ENCODE measurements around the gene PLEKHB2. TPM values are rescaled to one million over a fixed set of nuclear protein-coding genes. Genes with fewer than 3 reads are reported as not detected.
A peak's percentile ranks its signal among the peaks of the same experiment; 100 is the strongest.
"Not testable (repeated sequence)": the region's sequence is repeated elsewhere in the genome, so short reads cannot be mapped to it uniquely, and the experiment has no call there.

The PLEKHB2 gene
- total and polyA plus RNA-seq, 3 experiments from 2014 or later: 47.7 to 84.5 (median 48.2) TPM

- Histone ChIP-seq H3K27ac (ENCODE audit: low read depth, low read length) (no peak overlapping the region), H3K27me3 (ENCODE audit: insufficient read depth, low read length, poor library complexity, severe bottlenecking) (no peaks in the 10 kb centered on the region), H3K36me3 (ENCODE audit: insufficient read depth, low read length) (peaks cover 3% of the 10 kb centered on the region), H3K4me1 (ENCODE audit: insufficient read depth, low read length) (no peaks in the 10 kb centered on the region), H3K9me3 (ENCODE audit: low read length) (no peaks in the 10 kb centered on the region), H3K4me3 (ENCODE audit: low read length) (no peak overlapping the region)
- Mint-ChIP-seq H3K27me3 (no peaks in the 10 kb centered on the region), H3K36me3 (peaks cover 0 to 69% (median 18%) of the 10 kb centered on the region in 3 donors), H3K4me3 (peak overlapping the region in 1 of 7 donors; percentile 72), H3K4me1 (peaks cover 39 to 73% (median 58%) of the 10 kb centered on the region in 3 donors), H3K9me3 (no peaks in the 10 kb centered on the region), H3K27ac (peak overlapping the region in 4 of 8 donors; percentile 9 to 77 (median 12))
- CTCF ChIA-PET: interaction anchor here (1.6 to 2.0 kb wide), 2 partner anchors 20 to 24 kb away, joined by 4 to 9 read pairs; no protein-coding TSS in a partner anchor
- POLR2A ChIA-PET: no interaction called here
- DNase-seq: no peak
These were observed 40.3 kb upstream of the PLEKHB2 start for GRCh38 chr2:131064589-131065512.

DNA sequence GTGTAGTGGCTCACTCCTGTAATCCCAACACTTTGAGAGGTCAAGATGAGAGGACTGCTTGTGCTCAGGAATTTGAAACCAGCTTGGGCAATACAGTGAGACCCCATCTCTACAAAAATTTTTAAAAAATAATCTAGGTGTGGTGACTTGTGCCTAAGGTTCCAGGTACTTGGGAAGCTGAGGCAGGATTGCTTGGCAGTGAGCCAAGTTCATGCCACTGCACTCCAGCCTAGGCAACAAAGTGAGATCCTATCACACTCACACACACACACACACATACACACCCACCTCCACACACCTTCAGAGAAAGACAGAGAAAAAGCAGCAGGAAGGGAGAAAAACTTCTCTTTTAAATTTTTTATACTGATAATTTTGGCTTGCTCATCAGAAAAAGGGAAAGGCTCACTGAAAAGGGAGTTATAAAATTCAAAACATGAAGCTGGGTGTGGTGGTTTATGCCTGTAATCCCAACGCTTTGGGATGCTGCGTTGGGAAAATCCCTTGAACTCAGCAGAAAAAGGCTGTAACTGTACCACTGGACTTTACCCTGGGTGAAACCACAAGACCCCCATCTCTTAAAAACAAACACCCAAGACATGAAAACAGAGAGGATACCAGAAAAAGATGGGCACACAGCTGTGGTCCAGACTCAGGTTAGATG is 37.5 kb upstream of the PLEKHB2 start:
- peaks cover 10% of the 10 kb centered on the region for H3K36me3 ChIP-seq (ENCODE audit: insufficient read depth, low read length)
- POLR2A ChIA-PET: no interaction called here
- CTCF ChIA-PET: no interaction called here
- Mint-ChIP-seq H3K9me3 (no peaks in the 10 kb centered on the region), H3K27ac (peak overlapping the region in 5 of 8 donors; percentile 2 to 85 (median 3)), H3K4me3 (no peak overlapping the region), H3K4me1 (peaks cover 40 to 74% (median 59%) of the 10 kb centered on the region in 3 donors), H3K27me3 (no peaks in the 10 kb centered on the region), H3K36me3 (peaks cover 0 to 73% (median 18%) of the 10 kb centered on the region in 3 donors)
- no peak overlapping the region for H3K27ac ChIP-seq (ENCODE audit: low read depth, low read length)
- no peaks in the 10 kb centered on the region for H3K4me1 ChIP-seq (ENCODE audit: insufficient read depth, low read length)
- DNase-seq: no peak
- H3K4me3 ChIP-seq (ENCODE audit: low read length): no peak overlapping the region
- no peaks in the 10 kb centered on the region for H3K27me3 ChIP-seq (ENCODE audit: insufficient read depth, low read length, poor library complexity, severe bottlenecking)
- no peaks in the 10 kb centered on the region for H3K9me3 ChIP-seq (ENCODE audit: low read length)

DNA sequence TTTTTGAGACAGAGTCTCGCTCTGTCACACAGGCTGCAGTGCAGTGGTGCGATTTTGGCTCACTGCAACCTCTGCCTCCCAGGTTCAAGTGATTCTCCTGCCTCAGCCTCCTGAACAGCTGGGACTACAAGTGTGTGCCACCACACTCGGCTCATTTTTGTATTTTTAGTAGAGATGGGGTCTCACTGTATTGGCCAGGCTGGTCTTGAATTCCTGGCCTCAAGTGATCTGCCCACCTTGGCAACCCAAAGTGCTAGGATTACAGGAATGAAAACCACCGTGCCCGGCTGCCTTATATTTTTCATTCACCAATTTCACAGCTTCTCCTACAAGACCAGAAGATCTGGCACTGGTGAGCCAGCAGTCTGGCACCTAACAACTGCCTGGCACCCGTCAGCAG is 37.0 kb upstream of the PLEKHB2 start:
- POLR2A ChIA-PET; H3K9me3 Mint-ChIP-seq; H3K4me1 ChIP-seq (ENCODE audit: insufficient read depth, low read length); CTCF ChIA-PET; H3K4me3 ChIP-seq (ENCODE audit: low read length); H3K9me3 ChIP-seq (ENCODE audit: low read length); H3K27ac ChIP-seq (ENCODE audit: low read depth, low read length); DNase-seq; H3K27me3 Mint-ChIP-seq; H3K4me3 Mint-ChIP-seq; H3K27me3 ChIP-seq (ENCODE audit: insufficient read depth, low read length, poor library complexity, severe bottlenecking): not testable (repeated sequence)
- H3K27ac Mint-ChIP-seq: peak overlapping the region in 1 of 8 donors; percentile 74
- peaks cover 39 to 73% (median 57%) of the 10 kb centered on the region in 3 donors for H3K4me1 Mint-ChIP-seq
- H3K36me3 Mint-ChIP-seq: peaks cover 0 to 75% (median 18%) of the 10 kb centered on the region in 3 donors
- peaks cover 10% of the 10 kb centered on the region for H3K36me3 ChIP-seq (ENCODE audit: insufficient read depth, low read length)

- H3K4me1 ChIP-seq (ENCODE audit: insufficient read depth, low read length); H3K27ac ChIP-seq (ENCODE audit: low read depth, low read length); CTCF ChIA-PET; H3K27me3 ChIP-seq (ENCODE audit: insufficient read depth, low read length, poor library complexity, severe bottlenecking); H3K4me3 Mint-ChIP-seq; POLR2A ChIA-PET; H3K27me3 Mint-ChIP-seq; H3K9me3 Mint-ChIP-seq; H3K4me3 ChIP-seq (ENCODE audit: low read length); DNase-seq; H3K9me3 ChIP-seq (ENCODE audit: low read length): not testable (repeated sequence)
- Mint-ChIP-seq H3K36me3 (peaks cover 0 to 86% (median 21%) of the 10 kb centered on the region in 3 donors), H3K27ac (peak overlapping the region in 2 of 8 donors; percentile 29 to 70), H3K4me1 (peaks cover 52 to 78% (median 72%) of the 10 kb centered on the region in 3 donors)
- H3K36me3 ChIP-seq (ENCODE audit: insufficient read depth, low read length): peaks cover 43% of the 10 kb centered on the region
These were observed 29.6 kb upstream of the PLEKHB2 start for GRCh38 chr2:131075578-131075977.

GRCh38 chr2:131076707-131077106 is 28.4 kb upstream of the PLEKHB2 start:
- Mint-ChIP-seq H3K27me3 (no peaks in the 10 kb centered on the region), H3K4me3 (no peak overlapping the region), H3K27ac (peak overlapping the region in 1 of 8 donors; percentile 54), H3K4me1 (peaks cover 55 to 78% (median 73%) of the 10 kb centered on the region in 3 donors), H3K36me3 (peaks cover 2 to 87% (median 23%) of the 10 kb centered on the region in 3 donors), H3K9me3 (no peaks in the 10 kb centered on the region)
- no peak overlapping the region for H3K4me3 ChIP-seq (ENCODE audit: low read length)
- POLR2A ChIA-PET: no interaction called here
- DNase-seq: no peak
- H3K9me3 ChIP-seq (ENCODE audit: low read length): no peaks in the 10 kb centered on the region
- no peak overlapping the region for H3K27ac ChIP-seq (ENCODE audit: low read depth, low read length)
- no peaks in the 10 kb centered on the region for H3K27me3 ChIP-seq (ENCODE audit: insufficient read depth, low read length, poor library complexity, severe bottlenecking)
- H3K4me1 ChIP-seq (ENCODE audit: insufficient read depth, low read length): no peaks in the 10 kb centered on the region
- CTCF ChIA-PET: no interaction called here
- peaks cover 44% of the 10 kb centered on the region for H3K36me3 ChIP-seq (ENCODE audit: insufficient read depth, low read length)

GRCh38 chr2:131077182-131077846 is 27.8 kb upstream of the PLEKHB2 start:
- no peaks in the 10 kb centered on the region for H3K27me3 Mint-ChIP-seq
- H3K4me3 ChIP-seq (ENCODE audit: low read length): no peak overlapping the region
- H3K36me3 Mint-ChIP-seq: peaks cover 6 to 88% (median 26%) of the 10 kb centered on the region in 3 donors
- no peaks in the 10 kb centered on the region for H3K9me3 Mint-ChIP-seq
- no peak for DNase-seq
- H3K4me1 ChIP-seq (ENCODE audit: insufficient read depth, low read length): no peaks in the 10 kb centered on the region
- ChIA-PET CTCF (no interaction called here), POLR2A (no interaction called here)
- H3K4me3 Mint-ChIP-seq: no peak overlapping the region
- H3K27me3 ChIP-seq (ENCODE audit: insufficient read depth, low read length, poor library complexity, severe bottlenecking): no peaks in the 10 kb centered on the region
- H3K4me1 Mint-ChIP-seq: peaks cover 56 to 80% (median 75%) of the 10 kb centered on the region in 3 donors
- H3K9me3 ChIP-seq (ENCODE audit: low read length): no peaks in the 10 kb centered on the region
- H3K27ac ChIP-seq (ENCODE audit: low read depth, low read length): no peak overlapping the region
- peaks cover 50% of the 10 kb centered on the region for H3K36me3 ChIP-seq (ENCODE audit: insufficient read depth, low read length)
- peak overlapping the region in 1 of 8 donors; percentile 9 for H3K27ac Mint-ChIP-seq

- no peak overlapping the region for H3K4me3 ChIP-seq (ENCODE audit: low read length)
- CTCF ChIA-PET: no interaction called here
- no peaks in the 10 kb centered on the region for H3K4me1 ChIP-seq (ENCODE audit: insufficient read depth, low read length)
- no peaks in the 10 kb centered on the region for H3K27me3 Mint-ChIP-seq
- H3K4me1 Mint-ChIP-seq: peaks cover 56 to 83% (median 79%) of the 10 kb centered on the region in 3 donors
- H3K4me3 Mint-ChIP-seq: no peak overlapping the region
- no peak for DNase-seq
- no peaks in the 10 kb centered on the region for H3K9me3 ChIP-seq (ENCODE audit: low read length)
- no peak overlapping the region for H3K27ac ChIP-seq (ENCODE audit: low read depth, low read length)
- no peaks in the 10 kb centered on the region for H3K9me3 Mint-ChIP-seq
- H3K27ac Mint-ChIP-seq: peak overlapping the region in 5 of 8 donors; percentile 9 to 68 (median 45)
- peaks cover 6 to 88% (median 26%) of the 10 kb centered on the region in 3 donors for H3K36me3 Mint-ChIP-seq
- H3K27me3 ChIP-seq (ENCODE audit: insufficient read depth, low read length, poor library complexity, severe bottlenecking): no peaks in the 10 kb centered on the region
- H3K36me3 ChIP-seq (ENCODE audit: insufficient read depth, low read length): peaks cover 55% of the 10 kb centered on the region
- POLR2A ChIA-PET: no interaction called here
These were observed 27.2 kb upstream of the PLEKHB2 start for GRCh38 chr2:131077966-131078365.
